ENCODE results near the gene DDX1. TPM values are rescaled to one million over a fixed set of nuclear protein-coding genes. Genes with fewer than 3 reads are reported as not detected.

The DDX1 gene
- total RNA-seq, 1 experiment from 2014 or later, result 70.7 TPM

- Histone ChIP-seq H3K36me3 (ENCODE audit: low read depth) (no peaks in the 10 kb centered on the region), H3K4me3 (no peak overlapping the region), H3K4me1 (replicated peaks; ENCODE audit: insufficient read depth) (no peaks in the 10 kb centered on the region), H3K79me2 (ENCODE audit: low read depth) (no peaks in the 10 kb centered on the region), H3K9me3 (ENCODE audit: insufficient read depth, low read depth) (0 out of 2 replicates have a peak, but pooled peaks cover 3% of the 10 kb centered on the region), H3K27me3 (ENCODE audit: insufficient read depth, low read depth) (peaks cover 98% of the 10 kb centered on the region), H3K4me2 (no peak overlapping the region), H3K9me2 (ENCODE audit: insufficient read depth) (no peaks in the 10 kb centered on the region), H3F3A (ENCODE audit: insufficient read depth, low read depth) (no peaks in the 10 kb centered on the region), H4K20me1 (ENCODE audit: insufficient read depth) (no peaks in the 10 kb centered on the region), H2AFZ (no peak overlapping the region), H3K27ac (no peak overlapping the region)
- ChIA-PET CTCF (no interaction called here), POLR2A (ENCODE audit: unreplicated experiment) (no interaction called here)
- intact Hi-C loops (cut with micrococcal nuclease; ENCODE audit: unreplicated experiment), result no loop called here
- no peak for TF ChIP-seq EZH2 (IDR thresholded peaks at IDR 0.05; ENCODE audit: low read depth)
- no peak for TF ChIP-seq CTCF (conservative IDR thresholded peaks at IDR 0.05)
- BruUV-seq (replicated peaks), result no TSS peak
- DNase-seq, result no peak
These were observed 66.1 kb downstream of the DDX1 start for GRCh38 chr2:15657759-15658158.

- Histone ChIP-seq H3K4me3 (no peak overlapping the region), H2AFZ (no peak overlapping the region), H3K4me1 (replicated peaks; ENCODE audit: insufficient read depth) (no peaks in the 10 kb centered on the region), H3F3A (ENCODE audit: insufficient read depth, low read depth) (no peaks in the 10 kb centered on the region), H3K27me3 (ENCODE audit: insufficient read depth, low read depth) (peaks cover 98% of the 10 kb centered on the region), H3K9me2 (ENCODE audit: insufficient read depth) (no peaks in the 10 kb centered on the region), H4K20me1 (ENCODE audit: insufficient read depth) (no peaks in the 10 kb centered on the region), H3K4me2 (no peak overlapping the region), H3K9me3 (ENCODE audit: insufficient read depth, low read depth) (0 out of 2 replicates have a peak, but pooled peaks cover 3% of the 10 kb centered on the region), H3K79me2 (ENCODE audit: low read depth) (no peaks in the 10 kb centered on the region), H3K27ac (no peak overlapping the region), H3K36me3 (ENCODE audit: low read depth) (no peaks in the 10 kb centered on the region)
- ChIA-PET CTCF (no interaction called here), POLR2A (ENCODE audit: unreplicated experiment) (no interaction called here)
- intact Hi-C loops (cut with micrococcal nuclease; ENCODE audit: unreplicated experiment), result no loop called here
- no peak for TF ChIP-seq CTCF (conservative IDR thresholded peaks at IDR 0.05)
- no peak for TF ChIP-seq EZH2 (IDR thresholded peaks at IDR 0.05; ENCODE audit: low read depth)
- BruUV-seq (replicated peaks), result no TSS peak
- no peak for DNase-seq
These were observed 67.2 kb downstream of the DDX1 start for GRCh38 chr2:15658911-15659310.

GRCh38 chr2:15660491-15661294, 69.0 kb downstream of the DDX1 start:
- BruUV-seq (replicated peaks), result no TSS peak
- 0 out of 2 replicates have a peak, but pooled peaks cover 3% of the 10 kb centered on the region for H3K9me3 ChIP-seq (ENCODE audit: insufficient read depth, low read depth)
- no peaks in the 10 kb centered on the region for H3F3A ChIP-seq (ENCODE audit: insufficient read depth, low read depth)
- H3K4me3 ChIP-seq, result no peak overlapping the region
- no peak overlapping the region for H2AFZ ChIP-seq
- H3K27ac ChIP-seq, result no peak overlapping the region
- H3K79me2 ChIP-seq (ENCODE audit: low read depth), result no peaks in the 10 kb centered on the region
- no peaks in the 10 kb centered on the region for H3K36me3 ChIP-seq (ENCODE audit: low read depth)
- H3K4me2 ChIP-seq, result no peak overlapping the region
- no peak for DNase-seq
- POLR2A ChIA-PET (ENCODE audit: unreplicated experiment), result no interaction called here
- H3K4me1 ChIP-seq (replicated peaks; ENCODE audit: insufficient read depth), result no peaks in the 10 kb centered on the region
- CTCF ChIA-PET, result no interaction called here
- no peaks in the 10 kb centered on the region for H4K20me1 ChIP-seq (ENCODE audit: insufficient read depth)
- intact Hi-C loops (cut with micrococcal nuclease; ENCODE audit: unreplicated experiment), result no loop called here
- no peaks in the 10 kb centered on the region for H3K9me2 ChIP-seq (ENCODE audit: insufficient read depth)
- no peak for TF ChIP-seq EZH2 (IDR thresholded peaks at IDR 0.05; ENCODE audit: low read depth)
- no peak for TF ChIP-seq CTCF (conservative IDR thresholded peaks at IDR 0.05)
- H3K27me3 ChIP-seq (ENCODE audit: insufficient read depth, low read depth), result peaks cover 98% of the 10 kb centered on the region
